GM10248 (cell line): ENCODE results near the gene IMMP2L.

ENCODE experiments used
- CTCF ChIA-PET: fragments of 300-600 bp; sonication (Branson Sonifier 250); formaldehyde crosslinking; extraction: SDS; loops from one replicate; lab custom pipeline; 2021; ENCODE audit warnings: antibody characterized with exemption; lab: Yijun Ruan, JAX
- POLR2A ChIA-PET: fragments of 350-650 bp; sonication (Branson Sonifier 250); formaldehyde crosslinking; extraction: SDS; loops from one replicate; lab custom pipeline; 2020; ENCODE audit warnings: antibody characterized with exemption; lab: Yijun Ruan, JAX
- DNase-seq: peaks from one replicate; pipeline ENCODE4 v3.0.0; 2012; ENCODE audit errors: extremely low spot score
- CTCF ChIP-seq: IDR thresholded peaks from 2 replicates; pipeline ENCODE4 v1.5.1; 2012; ENCODE audit warnings: mild to moderate bottlenecking, low read depth; ENCODE audit errors: extremely low read depth, missing control alignments, control extremely low read depth

IMMP2L gene

DNA sequence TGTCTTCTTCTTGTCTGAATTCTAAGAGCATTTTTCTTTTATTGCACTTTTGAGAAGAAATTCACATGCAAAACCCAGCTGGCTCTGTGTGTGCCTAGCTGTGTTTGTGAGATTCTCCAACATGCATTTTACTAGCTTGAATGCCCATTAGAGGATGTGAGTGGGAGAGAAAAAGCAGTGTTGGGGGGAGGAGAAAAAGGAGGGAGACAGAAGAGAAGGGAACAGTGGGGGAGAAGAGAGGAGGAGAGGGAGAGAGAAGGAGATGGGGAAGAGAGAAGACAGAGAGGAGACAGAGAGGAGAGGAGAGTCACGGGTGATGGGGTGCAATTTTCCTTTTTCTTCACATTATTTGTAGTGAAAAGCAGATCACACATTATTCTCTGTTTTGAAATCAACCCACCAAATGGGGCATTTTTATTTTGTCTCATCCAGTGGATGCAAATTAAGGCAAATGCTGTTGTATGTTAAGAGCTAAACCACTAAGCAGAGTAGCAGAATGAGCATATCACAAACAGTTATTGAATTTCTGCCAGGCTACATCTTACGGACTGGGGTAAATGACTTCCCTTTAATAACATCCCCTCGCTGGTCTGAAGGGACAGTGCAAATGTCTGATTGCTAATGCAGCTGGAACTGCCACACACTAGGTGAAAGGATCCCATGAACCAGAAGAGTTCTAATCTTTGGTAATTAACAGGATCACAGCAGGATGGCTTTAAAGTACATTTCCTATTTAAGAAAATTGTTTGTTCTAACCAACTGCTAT, 470.5 kb downstream of the IMMP2L start:
- ChIA-PET CTCF (interaction anchor here (1.0 to 3.8 kb wide), 5 partner anchors 9 to 638 kb away, joined by 3 to 18 read pairs (median 3); no protein-coding TSS in a partner anchor), POLR2A (no interaction called here)
- no peak for DNase-seq
- TF ChIP-seq CTCF, result no peak

- no peak for TF ChIP-seq CTCF
- no peak for DNase-seq
- ChIA-PET POLR2A (no interaction called here), CTCF (interaction anchor here (0.8 kb wide), 1 partner anchor 68 kb away, joined by 3 read pairs; no protein-coding TSS in a partner anchor)
Measured at GRCh38 chr7:111090846-111091245, 471.4 kb downstream of the IMMP2L start, which contains the start of gene LRRN3. TSS of gene LRRN3 (plus strand) at chr7:111091127. CDS start at chr7:111122773, 31,646 bp downstream.

GRCh38 chr7:111089822-111090426, 472.4 kb downstream of the IMMP2L start:
- POLR2A ChIA-PET, result no interaction called here
- DNase-seq, result peak; percentile 20
- peak; percentile 57 for TF ChIP-seq CTCF
- CTCF ChIA-PET, result no interaction called here

GRCh38 chr7:111088328-111088727, 474.0 kb downstream of the IMMP2L start:
- ChIA-PET CTCF (interaction anchor here (3.1 kb wide), 1 partner anchor 10 kb away, joined by 19 read pairs; no protein-coding TSS in a partner anchor), POLR2A (no interaction called here)
- TF ChIP-seq CTCF, result no peak
- no peak for DNase-seq

DNA sequence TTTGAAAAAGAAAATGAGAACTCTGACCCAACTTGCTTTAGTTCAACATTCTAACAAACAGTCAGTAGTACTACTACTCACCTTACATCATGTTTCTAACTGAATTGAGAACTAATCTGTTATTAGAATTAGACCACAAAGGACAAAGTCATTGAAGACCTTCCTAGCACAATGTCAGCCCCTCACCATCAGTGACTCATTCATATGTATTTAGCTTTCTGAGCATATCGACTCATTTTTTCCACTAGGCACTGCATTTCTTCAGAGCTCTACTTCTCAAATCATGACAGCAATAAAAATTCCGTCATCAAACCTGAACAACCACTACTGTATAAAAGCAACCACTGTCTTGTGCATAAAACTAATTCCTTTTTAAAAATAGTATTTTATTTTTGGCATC, 475.8 kb downstream of the IMMP2L start:
- POLR2A ChIA-PET, result no interaction called here

More for the DNA sequence above, 475.8 kb downstream of the IMMP2L start:
- TF ChIP-seq CTCF, result no peak
- no peak for DNase-seq
- CTCF ChIA-PET, result interaction anchor here (1.1 to 3.1 kb wide), 5 partner anchors 9 to 44 kb away, joined by 3 to 19 read pairs (median 3); no protein-coding TSS in a partner anchor
